Progenitor cell of endocrine pancreas (in vitro differentiated cells): ENCODE data around the gene SLC22A31. TPM values are rescaled to one million over a fixed set of nuclear protein-coding genes. Genes with fewer than 3 reads are reported as not detected.

ENCODE experiments used
- DNase-seq: peaks from one replicate; pipeline ENCODE4 v3.0.0; 2021; ENCODE audit warnings: low spot score; ENCODE audit not compliant: unreplicated experiment
- H3K27ac Mint-ChIP-seq: 2 replicates; pipeline ENCODE4 v1.8.0; 2021; ENCODE audit warnings: mild to moderate bottlenecking, moderate library complexity, mixed read lengths
- H3K27me3 Mint-ChIP-seq: 2 replicates; pipeline ENCODE4 v1.8.0; 2021; ENCODE audit warnings: mixed read lengths
- H3K36me3 Mint-ChIP-seq: 2 replicates; pipeline ENCODE4 v1.8.0; 2022; ENCODE audit warnings: mixed read lengths; ENCODE audit not compliant: insufficient read depth
- H3K4me1 Mint-ChIP-seq: 2 replicates; pipeline ENCODE4 v1.8.0; 2021; ENCODE audit warnings: low read depth, mixed read lengths
- H3K4me3 Mint-ChIP-seq: 2 replicates; pipeline ENCODE4 v1.8.0; 2021; ENCODE audit warnings: low read depth, mild to moderate bottlenecking, moderate library complexity, mixed read lengths
- H3K9me3 Mint-ChIP-seq: 2 replicates; pipeline ENCODE4 v1.8.0; 2021; ENCODE audit warnings: low read depth, mixed read lengths
- CTCF ChIP-seq: fragments of 200-600 bp; sonication (generic); IDR thresholded peaks from one replicate; pipeline ENCODE4 v1.5.0; 2021; ENCODE audit warnings: antibody characterized with exemption, mild to moderate bottlenecking; ENCODE audit not compliant: unreplicated experiment
- total RNA-seq: library from RNA; stranded (reverse); gene quantifications from 2 replicates; pipeline ENCODE4 v1.2.1, GENCODE V29; 2021

SLC22A31 gene
- total RNA-seq, 1 donor from 2014 or later, result 6.9 TPM

DNA sequence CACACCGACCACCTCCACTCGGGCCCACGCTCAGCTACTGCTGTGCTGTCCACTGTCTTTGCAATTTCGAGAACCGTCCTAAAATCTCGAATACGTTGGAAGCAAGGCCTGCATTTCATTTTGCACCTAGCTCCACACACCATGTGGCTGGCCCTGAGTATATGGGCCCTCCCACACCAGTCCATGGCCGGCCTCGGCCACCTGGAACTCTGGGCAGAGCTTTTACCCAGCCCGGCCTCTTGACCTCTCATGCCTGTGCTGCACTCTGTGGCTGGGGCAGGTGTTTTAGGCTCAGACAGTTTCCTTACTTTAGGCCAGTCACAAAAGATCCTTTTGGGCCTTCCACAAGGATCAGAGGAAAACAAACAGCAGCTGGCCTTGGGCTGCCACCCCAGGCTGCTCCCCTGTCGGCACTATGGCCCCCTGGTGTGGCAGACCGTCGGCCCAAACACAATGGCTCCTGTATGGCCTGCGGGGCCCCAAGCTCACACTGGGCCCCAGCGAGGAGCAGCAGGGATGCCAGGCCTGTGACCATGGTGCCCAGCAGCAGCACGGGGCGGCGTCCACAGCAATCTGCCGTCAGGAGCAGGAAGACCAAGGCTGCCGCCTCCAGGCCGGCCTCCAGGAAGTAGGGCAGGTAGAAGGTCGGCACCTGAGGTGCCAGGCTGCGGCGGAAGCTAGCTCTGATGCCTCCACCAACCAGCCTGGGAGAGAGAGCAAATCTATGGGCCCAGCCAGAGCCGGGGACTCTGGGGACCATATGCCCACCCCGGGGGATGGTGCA, 2.5 kb downstream of the SLC22A31 start:
- H3K27me3 Mint-ChIP-seq, result peaks cover 28% of the 10 kb centered on the region
- H3K4me3 Mint-ChIP-seq, result no peak overlapping the region
- DNase-seq, result no peak
- H3K4me1 Mint-ChIP-seq, result peaks cover 4% of the 10 kb centered on the region
- no peak overlapping the region for H3K27ac Mint-ChIP-seq
- no peaks in the 10 kb centered on the region for H3K36me3 Mint-ChIP-seq
- no peaks in the 10 kb centered on the region for H3K9me3 Mint-ChIP-seq
- TF ChIP-seq CTCF, result no peak

- H3K36me3 Mint-ChIP-seq, result no peaks in the 10 kb centered on the region
- H3K27me3 Mint-ChIP-seq, result peaks cover 22% of the 10 kb centered on the region
- no peak for DNase-seq
- no peak for TF ChIP-seq CTCF
- H3K4me1 Mint-ChIP-seq, result peaks cover 4% of the 10 kb centered on the region
- no peak overlapping the region for H3K4me3 Mint-ChIP-seq
- H3K27ac Mint-ChIP-seq, result no peak overlapping the region
- H3K9me3 Mint-ChIP-seq, result no peaks in the 10 kb centered on the region
These were observed 3.2 kb downstream of the SLC22A31 start for GRCh38 chr16:89197033-89197632.

DNA sequence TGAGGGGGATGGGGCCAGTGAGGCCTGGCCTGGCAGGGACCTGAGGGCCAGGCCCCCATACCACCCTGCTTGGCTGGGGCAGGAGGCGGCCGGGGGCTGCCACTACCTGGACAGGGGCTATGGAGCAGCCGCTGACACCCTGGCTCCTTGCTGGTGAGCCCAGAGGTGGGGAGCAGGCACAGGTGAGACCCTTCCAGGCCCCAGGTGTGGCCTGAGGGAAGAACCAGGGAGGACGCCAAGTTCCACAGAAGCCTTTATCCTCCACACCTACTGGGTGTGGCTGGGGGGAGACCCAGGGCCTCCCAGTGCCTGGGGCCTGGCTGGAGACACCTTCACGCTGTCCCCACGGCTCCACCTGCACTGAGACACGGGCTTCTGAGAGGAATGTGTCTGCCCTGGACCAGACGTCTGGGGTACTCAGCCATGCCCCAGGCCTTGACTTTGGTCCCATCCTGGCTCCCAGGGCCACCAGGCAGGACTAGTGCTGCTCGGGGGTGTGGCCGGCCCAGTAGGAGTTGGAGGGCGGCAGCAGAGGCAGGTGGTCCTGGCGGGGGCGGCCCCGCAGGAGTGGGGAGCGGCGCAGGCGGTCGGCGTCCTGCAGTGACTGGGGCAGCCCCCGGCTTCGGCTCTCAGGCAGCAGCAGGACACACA, 4.7 kb downstream of the SLC22A31 start:
- DNase-seq, result no peak
- H3K27me3 Mint-ChIP-seq, result peaks cover 26% of the 10 kb centered on the region
- H3K4me1 Mint-ChIP-seq, result peaks cover 4% of the 10 kb centered on the region
- TF ChIP-seq CTCF, result no peak
- H3K4me3 Mint-ChIP-seq, result no peak overlapping the region
- no peaks in the 10 kb centered on the region for H3K36me3 Mint-ChIP-seq
- no peaks in the 10 kb centered on the region for H3K9me3 Mint-ChIP-seq
- no peak overlapping the region for H3K27ac Mint-ChIP-seq

GRCh38 chr16:89194340-89195311, 5.7 kb downstream of the SLC22A31 start:
- peaks cover 22% of the 10 kb centered on the region for H3K27me3 Mint-ChIP-seq
- no peak for DNase-seq
- H3K9me3 Mint-ChIP-seq, result no peaks in the 10 kb centered on the region
- H3K4me1 Mint-ChIP-seq, result no peaks in the 10 kb centered on the region
- TF ChIP-seq CTCF, result no peak
- H3K36me3 Mint-ChIP-seq, result no peaks in the 10 kb centered on the region
- no peak overlapping the region for H3K27ac Mint-ChIP-seq
- H3K4me3 Mint-ChIP-seq, result no peak overlapping the region
